H1 (cell line): Measurements from ENCODE around the gene GCGR. TPM values are rescaled to one million over a fixed set of nuclear protein-coding genes. Genes with fewer than 3 reads are reported as not detected.

ENCODE experiments used
- BRCA1 ChIP-seq: IDR thresholded peaks from 2 replicates; pipeline ENCODE4 v1.6.1; 2012; ENCODE audit warnings: low read depth, low read length, improper control_type of control experiment
- CHD7 ChIP-seq: fragments of 300-600 bp; sonication (generic); IDR thresholded peaks from 2 replicates; pipeline ENCODE4 v1.7.1; 2012; ENCODE audit warnings: low read length, moderate library complexity, mild to moderate bottlenecking, inconsistent platforms; ENCODE audit not compliant: insufficient replicate concordance
- EZH2 ChIP-seq: fragments of 200-600 bp; sonication (generic); IDR thresholded peaks from 2 replicates; pipeline ENCODE4 v1.7.1; 2012; ENCODE audit warnings: low read depth, mild to moderate bottlenecking, moderate library complexity, low read length, inconsistent platforms; ENCODE audit not compliant: severe bottlenecking
- MAFK ChIP-seq: IDR thresholded peaks from 2 replicates; pipeline ENCODE4 v1.6.1; 2012; ENCODE audit warnings: low read depth, mild to moderate bottlenecking, improper control_type of control experiment, low read length
- NRF1 ChIP-seq: IDR thresholded peaks from 2 replicates; pipeline ENCODE4 v1.6.1; 2011; ENCODE audit warnings: mild to moderate bottlenecking, low read depth, low read length, improper control_type of control experiment
- POU5F1 ChIP-seq: IDR thresholded peaks from 2 replicates; pipeline ENCODE4 v1.6.1; 2011; ENCODE audit warnings: low read depth, mild to moderate bottlenecking, low read length, moderate library complexity
- RFX5 ChIP-seq: IDR thresholded peaks from 2 replicates; pipeline ENCODE4 v1.6.1; 2011; ENCODE audit warnings: low read depth, low read length, improper control_type of control experiment, borderline replicate concordance
- SP4 ChIP-seq: IDR thresholded peaks from 2 replicates; pipeline ENCODE4 v1.6.1; 2012; ENCODE audit warnings: low read length, inconsistent platforms
- SRF ChIP-seq: IDR thresholded peaks from 2 replicates; pipeline ENCODE4 v1.6.1; 2011; ENCODE audit warnings: mild to moderate bottlenecking, low read depth, low read length, moderate library complexity
- TEAD4 ChIP-seq: IDR thresholded peaks from 2 replicates; pipeline ENCODE4 v1.6.1; 2012; ENCODE audit warnings: low read depth, low read length, inconsistent platforms, mixed read lengths
- polyA plus RNA-seq, 7 experiments: library from polyadenylated mRNA; depleted of rRNA in 3 of 7; stranded (reverse) in 5 of 7; unstranded in 2 of 7; fragments of >200 nt in 5 of 7; fragments of 200-250 nt in 2 of 7; gene quantifications; 1 replicate in 5 of 7; 2 replicates in 1 of 7; 4 replicates in 1 of 7; pipeline versions ENCODE4 v1.2.1 to v1.2.3, GENCODE V29; 2011 to 2013; ENCODE audit warnings: missing spikeins in 2 of 7, mixed read lengths in 2 of 7
- total RNA-seq: library from RNA; stranded (reverse); fragmentation: NEBNext Ultra II Directional; extraction: Animal tissue kit (Norgen Biotek cat#: 25700); gene quantifications from 2 replicates; pipeline ENCODE4 v1.2.1, GENCODE V29; 2021

Gene GCGR
- total and polyA plus RNA-seq, 2 of the 8 experiments (the other 6 are each of a cell fraction or from before 2014, with no cell fraction given), result 0.44 to 0.56 TPM

DNA sequence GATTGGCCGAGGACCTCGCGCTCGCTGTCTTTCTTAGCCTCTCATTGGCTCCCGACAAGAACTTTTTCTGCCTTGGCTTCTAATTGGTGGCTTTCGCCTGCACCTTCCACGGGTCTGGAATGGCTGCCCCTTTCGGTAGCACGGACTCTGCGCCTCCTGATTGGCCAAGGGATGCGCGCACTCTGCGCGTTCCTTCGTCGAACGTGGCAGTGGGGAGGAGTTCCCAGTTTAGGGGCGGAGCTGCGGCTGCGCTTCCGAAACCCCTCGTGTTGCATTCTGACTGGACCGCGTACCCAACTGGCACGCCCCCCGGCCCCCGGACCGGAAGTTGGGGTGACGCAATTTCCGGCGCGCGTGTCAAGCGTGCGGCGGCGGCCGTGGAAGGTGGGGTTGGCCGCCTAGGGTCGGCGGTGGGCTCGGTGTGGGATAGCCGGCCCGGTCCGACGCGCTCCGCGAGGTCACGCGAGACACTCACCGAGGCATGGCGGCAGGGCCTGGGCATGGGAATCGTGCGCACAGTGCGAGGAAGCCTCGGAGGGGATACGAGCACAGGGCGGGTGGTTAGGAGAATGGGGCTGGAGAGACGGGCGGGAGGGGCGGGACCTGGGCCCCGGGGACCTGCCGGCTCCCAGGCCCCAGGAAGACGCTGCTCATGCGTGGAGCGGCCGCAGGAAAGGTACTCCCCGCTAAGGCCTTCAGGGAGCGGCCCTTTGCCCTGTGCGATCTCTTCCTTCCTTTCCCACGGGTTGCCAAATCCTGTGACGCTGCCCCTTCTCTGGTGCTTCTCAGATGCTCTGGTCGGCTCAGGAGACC lies 57.0 kb downstream of the GCGR start (continued):
- TF ChIP-seq MAFK, result peak; percentile 40; the same call in 1 of the 2 replicates
- no peak for TF ChIP-seq BRCA1
- no peak for TF ChIP-seq RFX5
- no peak for TF ChIP-seq CHD7
- no peak for TF ChIP-seq TEAD4
- TF ChIP-seq EZH2, result peak; percentile 61
- peak; percentile 65; the same call in 1 of the 2 replicates for TF ChIP-seq SP4
- peak; percentile 64 for TF ChIP-seq NRF1
- TF ChIP-seq SRF, result 0 out of 2 replicates have a peak, but pooled peaks have one; percentile 24
- TF ChIP-seq POU5F1, result no peak
